22Rv1 (cell line): ENCODE measurements around the gene SET.

Experiments used
- ZFX ChIP-seq: fragments of 450-650 bp; IDR thresholded peaks from 2 replicates; pipeline ENCODE4 v1.6.1; 2017; ENCODE audit warnings: antibody characterized with exemption, borderline replicate concordance
- TF ChIP-seq, protein P1 (sequence below): fragments of 450-650 bp; IDR thresholded peaks from 2 replicates; pipeline ENCODE4 v1.5.1; 2017; ENCODE audit warnings: mild to moderate bottlenecking

DNA sequence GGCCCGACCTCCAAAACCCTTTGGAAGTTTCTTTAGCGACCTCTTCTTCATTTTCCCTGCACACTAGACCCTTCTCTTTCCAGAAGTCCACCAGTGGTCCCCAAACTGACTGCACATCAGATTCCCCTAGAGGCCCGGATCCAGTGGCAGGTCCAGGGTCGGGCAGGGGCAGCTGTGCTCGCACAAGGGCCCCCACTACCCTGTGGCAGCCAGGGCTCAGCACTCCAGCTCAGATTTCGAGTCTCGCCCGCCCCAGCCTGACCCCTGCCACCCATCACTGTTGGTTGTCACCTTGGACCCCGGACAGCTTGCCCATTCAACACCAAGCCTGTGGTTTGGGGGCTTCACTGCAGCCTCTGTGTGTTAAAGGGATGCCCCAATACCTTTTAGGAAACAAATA is 42.7 kb downstream of the SET start:
- TF ChIP-seq, protein P1, sequence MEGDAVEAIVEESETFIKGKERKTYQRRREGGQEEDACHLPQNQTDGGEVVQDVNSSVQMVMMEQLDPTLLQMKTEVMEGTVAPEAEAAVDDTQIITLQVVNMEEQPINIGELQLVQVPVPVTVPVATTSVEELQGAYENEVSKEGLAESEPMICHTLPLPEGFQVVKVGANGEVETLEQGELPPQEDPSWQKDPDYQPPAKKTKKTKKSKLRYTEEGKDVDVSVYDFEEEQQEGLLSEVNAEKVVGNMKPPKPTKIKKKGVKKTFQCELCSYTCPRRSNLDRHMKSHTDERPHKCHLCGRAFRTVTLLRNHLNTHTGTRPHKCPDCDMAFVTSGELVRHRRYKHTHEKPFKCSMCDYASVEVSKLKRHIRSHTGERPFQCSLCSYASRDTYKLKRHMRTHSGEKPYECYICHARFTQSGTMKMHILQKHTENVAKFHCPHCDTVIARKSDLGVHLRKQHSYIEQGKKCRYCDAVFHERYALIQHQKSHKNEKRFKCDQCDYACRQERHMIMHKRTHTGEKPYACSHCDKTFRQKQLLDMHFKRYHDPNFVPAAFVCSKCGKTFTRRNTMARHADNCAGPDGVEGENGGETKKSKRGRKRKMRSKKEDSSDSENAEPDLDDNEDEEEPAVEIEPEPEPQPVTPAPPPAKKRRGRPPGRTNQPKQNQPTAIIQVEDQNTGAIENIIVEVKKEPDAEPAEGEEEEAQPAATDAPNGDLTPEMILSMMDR, result no peak
- no peak for TF ChIP-seq ZFX
